HepG2 (cell line): Measurements from ENCODE around the gene NFATC4. TPM values are rescaled to one million over a fixed set of nuclear protein-coding genes. Genes with fewer than 3 reads are reported as not detected.

Experiments used
- ELF3 ChIP-seq: IDR thresholded peaks from 2 replicates; pipeline ENCODE4 v1.6.1; 2016; ENCODE audit warnings: missing genetic modification reagents, missing compliant biosample characterization
- GATAD1 ChIP-seq: IDR thresholded peaks from 2 replicates; pipeline ENCODE4 v1.6.1; 2016; ENCODE audit warnings: missing genetic modification reagents, missing compliant biosample characterization
- JUND ChIP-seq: sonication (generic); formaldehyde crosslinking; IDR thresholded peaks from 2 replicates; pipeline ENCODE4 v1.8.0; 2022; ENCODE audit warnings: mild to moderate bottlenecking, missing genetic modification reagents
- POLR2G ChIP-seq: fragments of 200-400 bp; formaldehyde crosslinking; IDR thresholded peaks from 2 replicates; pipeline ENCODE4 v1.6.1; 2018; ENCODE audit warnings: mild to moderate bottlenecking, low read depth, low read length, moderate library complexity
- RBAK ChIP-seq: sonication (generic); formaldehyde crosslinking; IDR thresholded peaks from 2 replicates; pipeline ENCODE4 v1.5.1; 2020; ENCODE audit warnings: mild to moderate bottlenecking, missing genetic modification reagents
- REPIN1 ChIP-seq: sonication (generic); formaldehyde crosslinking; IDR thresholded peaks from 2 replicates; pipeline ENCODE4 v1.8.0; 2022; ENCODE audit warnings: missing genetic modification reagents, low read depth, mild to moderate bottlenecking, borderline replicate concordance
- YEATS2 ChIP-seq: sonication (generic); formaldehyde crosslinking; IDR thresholded peaks from 2 replicates; pipeline ENCODE4 v1.4.0; 2020; ENCODE audit warnings: missing genetic modification reagents, borderline replicate concordance
- ZFP36L2 ChIP-seq: sonication (generic); formaldehyde crosslinking; IDR thresholded peaks from 2 replicates; pipeline ENCODE4 v1.4.0; 2020; ENCODE audit warnings: missing genetic modification reagents
- ZFP41 ChIP-seq: sonication (generic); formaldehyde crosslinking; IDR thresholded peaks from 2 replicates; pipeline ENCODE4 v1.4.0; 2020; ENCODE audit warnings: mild to moderate bottlenecking, missing genetic modification reagents, borderline replicate concordance
- ZNF263 ChIP-seq: sonication (generic); formaldehyde crosslinking; IDR thresholded peaks from 2 replicates; pipeline ENCODE4 v1.4.0; 2020; ENCODE audit warnings: missing genetic modification reagents
- ZNF30 ChIP-seq: sonication (generic); formaldehyde crosslinking; IDR thresholded peaks from 2 replicates; pipeline ENCODE4 v1.5.0; 2020; ENCODE audit warnings: mild to moderate bottlenecking, missing genetic modification reagents
- ZNF510 ChIP-seq: sonication (generic); formaldehyde crosslinking; IDR thresholded peaks from 2 replicates; pipeline ENCODE4 v1.4.0; 2020; ENCODE audit warnings: low read depth, mild to moderate bottlenecking, missing genetic modification reagents
- ZNF737 ChIP-seq: sonication (generic); formaldehyde crosslinking; IDR thresholded peaks from 2 replicates; pipeline ENCODE4 v1.5.0; 2020; ENCODE audit warnings: missing genetic modification reagents, mild to moderate bottlenecking, borderline replicate concordance
- ZNF816 ChIP-seq: sonication (generic); formaldehyde crosslinking; IDR thresholded peaks from 2 replicates; pipeline ENCODE4 v1.8.0; 2022; ENCODE audit warnings: missing genetic modification reagents, mild to moderate bottlenecking, borderline replicate concordance
- ZNF83 ChIP-seq: sonication (generic); formaldehyde crosslinking; IDR thresholded peaks from 2 replicates; pipeline ENCODE4 v1.4.0; 2020; ENCODE audit warnings: missing genetic modification reagents, mild to moderate bottlenecking, borderline replicate concordance
- polyA plus RNA-seq, 8 experiments: library from polyadenylated mRNA; depleted of rRNA in 3 of 8; stranded (reverse) in 7 of 8; unstranded in 1 of 8; fragments of >200 nt; fragmentation: Illumina TruSeq in 4 of 8; extraction: Trizol in 4 of 8; gene quantifications; 2 replicates each; pipeline versions ENCODE4 v1.2.1 to v1.2.3, GENCODE V29; 2011 to 2016; ENCODE audit warnings: low read depth in 4 of 8, missing spikeins in 1 of 8, mixed read lengths in 1 of 8; ENCODE audit not compliant: insufficient read depth in 1 of 8
- total RNA-seq, 5 experiments: library from RNA; depleted of rRNA; stranded (reverse); fragments of >200 nt; fragmentation: Illumina TruSeq; extraction: Trizol; gene quantifications; 2 replicates each; pipeline ENCODE4 v1.2.3, GENCODE V29; 2016; ENCODE audit warnings: low read depth in 1 of 5
- TF ChIP-seq, protein P1 (sequence below): sonication (generic); formaldehyde crosslinking; conservative IDR thresholded peaks from 2 replicates; pipeline ENCODE4 v1.8.1; 2023; ENCODE audit warnings: missing genetic modification reagents
- TF ChIP-seq, protein P2 (sequence below): sonication (generic); formaldehyde crosslinking; IDR thresholded peaks from 2 replicates; pipeline ENCODE4 v1.4.0; 2020; ENCODE audit warnings: missing genetic modification reagents
- TF ChIP-seq, protein P3 (sequence below): sonication (generic); formaldehyde crosslinking; IDR thresholded peaks from 2 replicates; pipeline ENCODE4 v1.9.0; 2022; ENCODE audit warnings: low read depth, missing genetic modification reagents
- TF ChIP-seq, protein P4 (sequence below): sonication (generic); formaldehyde crosslinking; IDR thresholded peaks from 2 replicates; pipeline ENCODE4 v1.4.0; 2020; ENCODE audit warnings: missing genetic modification reagents
- TF ChIP-seq, protein P5 (sequence below): sonication (generic); formaldehyde crosslinking; conservative IDR thresholded peaks from 2 replicates; pipeline ENCODE4 v1.4.0; 2020; ENCODE audit warnings: missing genetic modification reagents

NFATC4 gene
- total and polyA plus RNA-seq, 2 of the 13 experiments (the other 11 are each of a cell fraction or from before 2014, with no cell fraction given) = 0.04 to 0.15 TPM

DNA sequence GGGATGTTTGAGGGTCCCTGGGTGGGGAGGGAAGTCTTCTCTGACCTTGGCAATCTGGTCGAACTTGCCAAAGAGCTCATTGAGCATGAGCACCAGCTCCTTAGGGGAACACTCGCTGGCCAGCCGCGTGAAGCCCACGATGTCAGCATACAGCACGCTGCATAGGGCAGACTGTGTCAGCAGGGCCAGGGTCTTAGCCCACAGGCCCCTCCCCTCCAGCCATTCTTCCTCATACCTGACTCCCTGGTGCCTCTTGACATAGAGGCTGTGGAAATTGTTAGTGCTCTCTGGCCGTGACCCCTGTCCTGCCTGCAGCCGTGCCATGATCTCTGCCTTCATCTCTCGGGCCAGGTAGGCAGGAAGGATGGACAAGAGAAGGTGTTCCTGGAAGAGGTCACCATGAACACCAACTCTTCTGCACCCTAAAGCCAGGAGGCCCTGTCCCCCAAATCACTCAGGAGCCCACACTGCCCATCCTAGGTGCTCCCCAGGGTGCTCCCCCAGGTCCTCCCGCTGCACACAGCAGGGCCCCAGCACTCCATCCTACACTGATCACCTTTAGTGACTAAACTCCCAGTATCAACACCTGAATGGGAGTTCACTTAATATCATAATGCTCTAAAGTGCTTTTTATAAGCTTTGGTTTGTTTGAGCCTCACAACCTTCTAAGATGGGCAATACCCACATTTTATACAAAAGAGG lies 36.9 kb upstream of the NFATC4 start (continued):
- TF ChIP-seq REPIN1 (no peak), POLR2G (no peak), ZNF30 (CRISPR knock-in tag) (0 out of 2 replicates have a peak, but pooled peaks have one; percentile 42), ZNF263 (CRISPR knock-in tag) (peak; percentile 97), ELF3 (CRISPR knock-in tag) (no peak), ZNF83 (CRISPR knock-in tag) (peak; percentile 55; the same call in 1 of the 2 replicates), ZFP41 (CRISPR knock-in tag) (0 out of 2 replicates have a peak, but pooled peaks have one; percentile 54), ZNF816 (CRISPR knock-in tag) (no peak), ZFP36L2 (CRISPR knock-in tag) (no peak), GATAD1 (CRISPR knock-in tag) (no peak), ZNF737 (CRISPR knock-in tag) (0 out of 2 replicates have a peak, but pooled peaks have one; percentile 81), YEATS2 (no peak), RBAK (CRISPR knock-in tag) (0 out of 2 replicates have a peak, but pooled peaks have one; percentile 19), JUND (CRISPR knock-in tag) (no peak), ZNF510 (CRISPR knock-in tag) (no peak)
- TF ChIP-seq, protein P1, sequence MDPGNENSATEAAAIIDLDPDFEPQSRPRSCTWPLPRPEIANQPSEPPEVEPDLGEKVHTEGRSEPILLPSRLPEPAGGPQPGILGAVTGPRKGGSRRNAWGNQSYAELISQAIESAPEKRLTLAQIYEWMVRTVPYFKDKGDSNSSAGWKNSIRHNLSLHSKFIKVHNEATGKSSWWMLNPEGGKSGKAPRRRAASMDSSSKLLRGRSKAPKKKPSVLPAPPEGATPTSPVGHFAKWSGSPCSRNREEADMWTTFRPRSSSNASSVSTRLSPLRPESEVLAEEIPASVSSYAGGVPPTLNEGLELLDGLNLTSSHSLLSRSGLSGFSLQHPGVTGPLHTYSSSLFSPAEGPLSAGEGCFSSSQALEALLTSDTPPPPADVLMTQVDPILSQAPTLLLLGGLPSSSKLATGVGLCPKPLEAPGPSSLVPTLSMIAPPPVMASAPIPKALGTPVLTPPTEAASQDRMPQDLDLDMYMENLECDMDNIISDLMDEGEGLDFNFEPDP (CRISPR knock-in tag) = 0 out of 2 replicates have a peak, but pooled peaks have one; percentile 87
- TF ChIP-seq, protein P2, sequence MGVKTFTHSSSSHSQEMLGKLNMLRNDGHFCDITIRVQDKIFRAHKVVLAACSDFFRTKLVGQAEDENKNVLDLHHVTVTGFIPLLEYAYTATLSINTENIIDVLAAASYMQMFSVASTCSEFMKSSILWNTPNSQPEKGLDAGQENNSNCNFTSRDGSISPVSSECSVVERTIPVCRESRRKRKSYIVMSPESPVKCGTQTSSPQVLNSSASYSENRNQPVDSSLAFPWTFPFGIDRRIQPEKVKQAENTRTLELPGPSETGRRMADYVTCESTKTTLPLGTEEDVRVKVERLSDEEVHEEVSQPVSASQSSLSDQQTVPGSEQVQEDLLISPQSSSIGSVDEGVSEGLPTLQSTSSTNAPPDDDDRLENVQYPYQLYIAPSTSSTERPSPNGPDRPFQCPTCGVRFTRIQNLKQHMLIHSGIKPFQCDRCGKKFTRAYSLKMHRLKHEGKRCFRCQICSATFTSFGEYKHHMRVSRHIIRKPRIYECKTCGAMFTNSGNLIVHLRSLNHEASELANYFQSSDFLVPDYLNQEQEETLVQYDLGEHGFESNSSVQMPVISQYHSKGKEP (CRISPR knock-in tag) = no peak
- TF ChIP-seq, protein P3, sequence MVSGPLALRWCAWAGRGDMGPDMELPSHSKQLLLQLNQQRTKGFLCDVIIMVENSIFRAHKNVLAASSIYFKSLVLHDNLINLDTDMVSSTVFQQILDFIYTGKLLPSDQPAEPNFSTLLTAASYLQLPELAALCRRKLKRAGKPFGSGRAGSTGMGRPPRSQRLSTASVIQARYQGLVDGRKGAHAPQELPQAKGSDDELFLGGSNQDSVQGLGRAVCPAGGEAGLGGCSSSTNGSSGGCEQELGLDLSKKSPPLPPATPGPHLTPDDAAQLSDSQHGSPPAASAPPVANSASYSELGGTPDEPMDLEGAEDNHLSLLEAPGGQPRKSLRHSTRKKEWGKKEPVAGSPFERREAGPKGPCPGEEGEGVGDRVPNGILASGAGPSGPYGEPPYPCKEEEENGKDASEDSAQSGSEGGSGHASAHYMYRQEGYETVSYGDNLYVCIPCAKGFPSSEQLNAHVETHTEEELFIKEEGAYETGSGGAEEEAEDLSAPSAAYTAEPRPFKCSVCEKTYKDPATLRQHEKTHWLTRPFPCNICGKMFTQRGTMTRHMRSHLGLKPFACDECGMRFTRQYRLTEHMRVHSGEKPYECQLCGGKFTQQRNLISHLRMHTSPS (CRISPR knock-in tag) = peak; percentile 49; the same call in 1 of the 2 replicates
- TF ChIP-seq, protein P4, sequence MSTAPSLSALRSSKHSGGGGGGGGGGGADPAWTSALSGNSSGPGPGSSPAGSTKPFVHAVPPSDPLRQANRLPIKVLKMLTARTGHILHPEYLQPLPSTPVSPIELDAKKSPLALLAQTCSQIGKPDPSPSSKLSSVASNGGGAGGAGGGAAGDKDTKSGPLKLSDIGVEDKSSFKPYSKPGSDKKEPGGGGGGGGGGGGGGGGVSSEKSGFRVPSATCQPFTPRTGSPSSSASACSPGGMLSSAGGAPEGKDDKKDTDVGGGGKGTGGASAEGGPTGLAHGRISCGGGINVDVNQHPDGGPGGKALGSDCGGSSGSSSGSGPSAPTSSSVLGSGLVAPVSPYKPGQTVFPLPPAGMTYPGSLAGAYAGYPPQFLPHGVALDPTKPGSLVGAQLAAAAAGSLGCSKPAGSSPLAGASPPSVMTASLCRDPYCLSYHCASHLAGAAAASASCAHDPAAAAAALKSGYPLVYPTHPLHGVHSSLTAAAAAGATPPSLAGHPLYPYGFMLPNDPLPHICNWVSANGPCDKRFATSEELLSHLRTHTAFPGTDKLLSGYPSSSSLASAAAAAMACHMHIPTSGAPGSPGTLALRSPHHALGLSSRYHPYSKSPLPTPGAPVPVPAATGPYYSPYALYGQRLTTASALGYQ = no peak
- TF ChIP-seq, protein P5, sequence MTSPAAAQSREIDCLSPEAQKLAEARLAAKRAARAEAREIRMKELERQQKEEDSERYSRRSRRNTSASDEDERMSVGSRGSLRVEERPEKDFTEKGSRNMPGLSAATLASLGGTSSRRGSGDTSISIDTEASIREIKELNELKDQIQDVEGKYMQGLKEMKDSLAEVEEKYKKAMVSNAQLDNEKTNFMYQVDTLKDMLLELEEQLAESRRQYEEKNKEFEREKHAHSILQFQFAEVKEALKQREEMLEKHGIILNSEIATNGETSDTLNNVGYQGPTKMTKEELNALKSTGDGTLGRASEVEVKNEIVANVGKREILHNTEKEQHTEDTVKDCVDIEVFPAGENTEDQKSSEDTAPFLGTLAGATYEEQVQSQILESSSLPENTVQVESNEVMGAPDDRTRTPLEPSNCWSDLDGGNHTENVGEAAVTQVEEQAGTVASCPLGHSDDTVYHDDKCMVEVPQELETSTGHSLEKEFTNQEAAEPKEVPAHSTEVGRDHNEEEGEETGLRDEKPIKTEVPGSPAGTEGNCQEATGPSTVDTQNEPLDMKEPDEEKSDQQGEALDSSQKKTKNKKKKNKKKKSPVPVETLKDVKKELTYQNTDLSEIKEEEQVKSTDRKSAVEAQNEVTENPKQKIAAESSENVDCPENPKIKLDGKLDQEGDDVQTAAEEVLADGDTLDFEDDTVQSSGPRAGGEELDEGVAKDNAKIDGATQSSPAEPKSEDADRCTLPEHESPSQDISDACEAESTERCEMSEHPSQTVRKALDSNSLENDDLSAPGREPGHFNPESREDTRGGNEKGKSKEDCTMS (CRISPR knock-in tag) = no peak
